Measurements from ENCODE around the gene RPL10L.

Gene RPL10L

DNA sequence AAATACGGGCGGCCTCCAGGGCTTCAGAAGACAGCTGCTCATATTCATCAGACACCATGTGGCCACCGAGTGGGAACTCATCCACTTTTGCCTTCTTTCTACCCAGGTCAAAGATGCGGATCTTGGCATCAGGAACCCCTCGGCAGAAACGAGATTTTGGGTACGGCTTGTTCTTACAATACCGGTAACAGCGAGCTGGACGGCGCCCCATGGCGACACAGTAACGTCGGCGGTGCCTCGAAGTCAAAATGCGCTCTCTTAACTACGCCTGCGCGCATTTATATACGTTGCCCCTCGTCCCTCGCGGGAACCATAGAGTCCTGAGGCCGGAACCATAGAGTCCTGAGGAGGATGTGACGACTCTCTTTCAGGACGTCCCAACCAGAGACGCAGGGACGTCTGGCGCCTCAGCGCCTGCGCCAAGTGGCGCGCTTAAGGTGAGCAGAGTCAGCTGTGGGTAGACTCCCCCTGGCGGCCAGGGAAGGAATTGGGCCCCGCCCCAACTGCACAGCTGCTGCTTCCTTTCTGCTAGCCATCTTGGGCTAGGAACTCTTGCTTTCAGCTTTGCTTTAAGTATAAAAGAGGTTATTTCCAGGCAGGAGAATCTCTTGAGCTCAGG lies at the start of gene RPL10L:
TSS of gene RPL10L (minus strand) at position 256 of the 619 bp plus-strand sequence. CDS start at position 211, 45 bp downstream.
- Mint-ChIP-seq H3K27me3 (no peaks in the 10 kb centered on the region), H3K4me3 (no peak within 1 kb of the TSS), H3K9me3 (no peaks in the 10 kb centered on the region), H3K4me1 (no peaks in the 10 kb centered on the region), H3K27ac (no peak within 1 kb of the TSS), H3K36me3 (no peaks in the 10 kb centered on the region)

DNA sequence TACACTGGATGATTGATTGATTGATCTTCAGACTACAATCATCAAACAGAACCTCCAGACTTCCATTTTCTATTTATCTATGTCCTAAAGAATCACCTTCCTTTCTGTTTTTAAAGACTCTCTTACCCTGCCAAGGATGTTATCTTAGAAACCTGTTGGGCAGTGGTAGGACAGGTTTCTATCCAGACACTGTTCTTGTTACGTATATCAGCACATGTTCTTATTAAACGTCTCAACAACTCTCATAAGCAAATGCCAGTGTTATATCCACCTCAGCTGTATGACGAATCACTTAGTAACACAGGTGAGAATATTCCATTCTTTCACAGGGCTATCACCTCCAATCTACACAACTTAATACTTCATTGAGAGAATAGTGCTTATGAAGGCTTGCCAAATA lies 40.2 kb upstream of the RPL10L start:
- Mint-ChIP-seq H3K27ac (no peak overlapping the region), H3K4me3 (no peak overlapping the region), H3K27me3 (no peaks in the 10 kb centered on the region), H3K9me3 (peaks cover 5% of the 10 kb centered on the region), H3K36me3 (no peaks in the 10 kb centered on the region), H3K4me1 (no peaks in the 10 kb centered on the region)

DNA sequence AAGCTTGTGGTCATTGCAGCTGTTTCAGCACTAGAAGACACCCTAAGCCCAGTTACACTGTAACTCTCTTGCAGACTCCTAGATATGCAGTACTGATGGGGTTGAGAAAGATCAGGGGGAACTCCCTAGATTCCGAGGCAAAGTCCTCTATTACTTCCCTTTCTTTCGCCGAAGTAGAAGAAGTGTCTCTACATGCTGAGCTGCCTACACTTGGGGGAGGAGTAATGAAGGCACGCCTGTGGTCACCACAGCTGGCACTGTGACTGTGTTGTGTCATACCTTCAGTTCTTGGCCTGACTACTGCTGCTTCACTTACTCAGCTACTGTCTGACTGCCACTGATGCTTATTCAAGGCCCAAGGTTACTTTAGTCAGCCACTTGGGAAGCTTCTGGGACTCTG lies 35.1 kb upstream of the RPL10L start:
- H3K36me3 Mint-ChIP-seq, result no peaks in the 10 kb centered on the region
- no peaks in the 10 kb centered on the region for H3K9me3 Mint-ChIP-seq
- H3K4me3 Mint-ChIP-seq, result no peak overlapping the region
- H3K27me3 Mint-ChIP-seq, result no peaks in the 10 kb centered on the region
- no peak overlapping the region for H3K27ac Mint-ChIP-seq
- no peaks in the 10 kb centered on the region for H3K4me1 Mint-ChIP-seq

DNA sequence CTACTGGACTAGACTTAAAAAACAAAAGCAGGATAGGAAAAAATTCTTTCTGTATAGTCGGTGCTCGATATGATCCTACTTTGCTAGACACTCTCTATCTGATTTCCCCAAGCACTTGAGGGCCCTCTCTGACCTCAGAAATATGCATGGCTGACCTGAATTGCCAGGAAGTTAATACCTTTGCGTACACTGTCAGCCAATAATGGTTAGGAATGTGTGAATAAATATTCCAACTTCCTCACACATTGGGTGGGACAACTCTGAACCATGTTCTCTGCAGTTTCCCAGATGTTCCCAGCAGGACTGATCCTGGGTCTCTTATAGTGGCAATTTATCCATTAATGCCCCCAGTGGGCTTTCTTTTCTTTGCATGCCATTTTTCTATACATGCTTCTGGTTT lies 20.5 kb upstream of the RPL10L start:
- H3K4me1 Mint-ChIP-seq, result no peaks in the 10 kb centered on the region

DNA sequence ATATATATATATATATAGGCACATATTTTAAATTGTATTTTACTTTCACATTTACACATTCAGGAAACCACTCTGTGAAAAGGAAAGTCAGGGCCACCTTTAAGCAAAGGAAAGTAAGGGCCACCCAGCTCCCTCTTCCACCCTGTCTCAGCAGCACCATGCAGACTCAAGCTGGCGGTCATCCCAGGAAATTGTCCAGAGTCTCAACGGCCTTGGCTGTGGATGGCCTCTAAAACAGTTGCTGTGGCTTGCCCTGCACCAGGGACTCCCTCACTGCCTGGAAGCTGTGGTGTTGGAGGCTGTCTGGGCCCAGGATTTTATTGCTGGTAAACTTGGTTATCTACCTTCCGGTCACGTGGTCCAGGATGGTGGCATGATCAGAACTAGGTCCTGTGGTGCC lies 11.8 kb upstream of the RPL10L start:
- H3K4me3 Mint-ChIP-seq, result no peak overlapping the region
- no peaks in the 10 kb centered on the region for H3K27me3 Mint-ChIP-seq
- H3K9me3 Mint-ChIP-seq, result no peaks in the 10 kb centered on the region
- no peaks in the 10 kb centered on the region for H3K4me1 Mint-ChIP-seq
- no peaks in the 10 kb centered on the region for H3K36me3 Mint-ChIP-seq
- no peak overlapping the region for H3K27ac Mint-ChIP-seq

More for the DNA sequence above, 20.5 kb upstream of the RPL10L start:
- Mint-ChIP-seq H3K27me3 (no peaks in the 10 kb centered on the region), H3K36me3 (no peaks in the 10 kb centered on the region), H3K27ac (no peak overlapping the region), H3K9me3 (peaks cover 5% of the 10 kb centered on the region), H3K4me3 (no peak overlapping the region)

DNA sequence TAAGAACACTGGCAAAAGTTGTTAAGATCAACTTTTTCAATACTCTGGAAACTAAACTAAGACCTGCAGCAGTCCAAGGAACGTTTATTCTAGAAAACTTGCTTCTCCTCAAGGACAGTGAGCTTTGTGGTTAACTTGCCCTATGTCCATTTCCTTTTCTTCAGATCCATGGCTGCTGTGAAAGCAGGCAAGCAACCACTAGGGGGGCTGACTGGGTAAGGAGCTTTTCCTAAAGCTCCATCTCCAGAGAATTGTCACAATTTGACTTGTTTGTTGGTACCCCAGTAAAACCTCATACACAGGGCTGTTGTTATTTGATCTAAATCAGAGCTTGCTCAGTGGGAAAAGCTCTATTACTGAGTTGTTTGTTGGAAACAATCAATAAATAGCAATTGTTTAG lies 10.1 kb upstream of the RPL10L start:
- H3K9me3 Mint-ChIP-seq, result no peaks in the 10 kb centered on the region
- no peak overlapping the region for H3K27ac Mint-ChIP-seq
- no peak overlapping the region for H3K4me3 Mint-ChIP-seq
- no peaks in the 10 kb centered on the region for H3K4me1 Mint-ChIP-seq
- H3K27me3 Mint-ChIP-seq, result no peaks in the 10 kb centered on the region
- H3K36me3 Mint-ChIP-seq, result no peaks in the 10 kb centered on the region

DNA sequence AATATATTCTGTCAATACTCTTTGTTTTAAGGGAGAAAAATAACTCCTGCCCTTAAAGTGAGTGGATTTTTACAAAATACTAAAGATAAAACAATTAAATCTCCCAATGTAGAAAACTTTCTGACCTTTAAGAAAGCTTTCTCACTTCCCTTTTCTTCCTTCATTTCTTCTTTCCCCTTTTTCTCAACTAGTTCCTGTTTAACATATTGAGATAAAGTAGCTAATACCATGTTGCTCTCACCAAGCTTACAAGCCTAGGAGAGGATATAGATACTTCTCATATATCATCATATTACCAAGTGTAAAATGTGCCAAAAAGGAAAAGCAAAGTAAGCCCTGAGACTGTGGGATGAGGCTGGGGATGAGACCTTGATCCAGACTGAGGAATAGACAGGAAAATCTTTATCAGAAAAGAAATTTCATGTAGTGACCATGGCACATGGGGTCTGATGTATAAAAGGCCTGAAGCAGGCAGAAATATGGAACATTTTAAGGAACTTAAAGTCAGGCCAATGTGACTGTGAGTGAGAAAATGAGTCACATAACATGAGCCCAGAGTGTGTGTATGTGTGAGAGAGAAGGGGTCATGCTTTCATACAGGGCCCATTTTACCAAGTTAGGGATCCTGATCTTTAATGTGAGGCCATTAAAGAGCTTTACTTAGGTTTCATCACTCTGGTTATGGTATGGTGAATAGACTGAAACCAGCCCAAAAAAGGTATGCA lies 1.6 kb upstream of the RPL10L start:
- Mint-ChIP-seq H3K4me3 (no peak overlapping the region), H3K36me3 (no peaks in the 10 kb centered on the region), H3K4me1 (no peaks in the 10 kb centered on the region), H3K9me3 (no peaks in the 10 kb centered on the region), H3K27me3 (no peaks in the 10 kb centered on the region), H3K27ac (no peak overlapping the region)

DNA sequence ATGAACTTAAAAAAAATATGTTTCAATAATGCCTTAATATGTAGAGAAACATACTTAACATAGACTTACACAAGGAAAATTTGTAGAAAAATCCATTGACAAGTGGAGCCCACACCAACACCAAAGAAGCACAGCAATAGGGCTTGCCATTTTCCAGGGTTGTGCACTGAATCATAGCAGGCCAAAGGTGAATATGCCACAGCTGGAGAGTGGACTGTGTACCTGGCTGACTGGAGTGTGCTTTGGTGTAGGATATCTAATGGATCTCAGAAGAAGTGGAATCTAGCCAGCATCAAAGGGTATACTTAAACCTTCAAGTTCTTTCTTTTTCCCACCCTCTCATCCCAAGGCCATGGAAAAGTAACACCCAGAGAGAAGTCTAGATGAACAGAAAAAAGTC lies 4.8 kb downstream of the RPL10L start:
- no peaks in the 10 kb centered on the region for H3K4me1 Mint-ChIP-seq
- H3K4me3 Mint-ChIP-seq, result no peak overlapping the region
- no peak overlapping the region for H3K27ac Mint-ChIP-seq
- no peaks in the 10 kb centered on the region for H3K27me3 Mint-ChIP-seq
- peaks cover 7% of the 10 kb centered on the region for H3K9me3 Mint-ChIP-seq
- H3K36me3 Mint-ChIP-seq, result no peaks in the 10 kb centered on the region

DNA sequence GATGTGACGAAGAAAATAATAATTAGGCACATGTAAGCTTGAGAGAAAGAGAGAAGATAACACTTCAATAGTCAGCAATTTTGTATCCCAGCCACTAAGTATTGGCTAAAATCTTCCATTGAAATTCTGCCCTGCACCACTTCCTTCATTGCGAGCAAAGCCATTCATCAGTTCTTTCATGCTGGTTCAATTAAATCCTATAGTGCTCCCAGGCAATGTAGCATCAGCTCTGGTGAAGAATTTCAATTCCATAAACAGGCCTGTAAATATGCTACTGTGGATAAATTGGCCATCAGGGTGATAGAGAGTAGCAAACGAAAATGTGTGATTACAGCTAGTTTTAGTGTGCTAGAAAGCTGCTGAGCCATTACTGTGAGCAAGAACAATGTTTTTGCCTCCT lies 24.7 kb downstream of the RPL10L start:
- Mint-ChIP-seq H3K4me3 (no peak overlapping the region), H3K4me1 (no peaks in the 10 kb centered on the region), H3K9me3 (peaks cover 45% of the 10 kb centered on the region), H3K27ac (no peak overlapping the region), H3K27me3 (no peaks in the 10 kb centered on the region), H3K36me3 (no peaks in the 10 kb centered on the region)
